ENCODE measurements around the gene NCMAP. TPM values are rescaled to one million over a fixed set of nuclear protein-coding genes. Genes with fewer than 3 reads are reported as not detected.

Gene NCMAP
- total and polyA plus RNA-seq, 2 of the 8 experiments (the other 6 are each of a cell fraction or from before 2014, with no cell fraction given), result 0.21 to 0.39 TPM

Small RNA genes within 50 kb of the gene (small RNA-seq; reads per million reads assigned to genes)
- gene RF00019 (ENCODE audit: insufficient read depth), result not detected

Other genes starting within 250 kb of the NCMAP start
- gene GRHL3, start 236.7 kb upstream of the NCMAP start, total RNA-seq (2021; fragmentation: NEBNext Ultra II Directional; extraction: Animal tissue kit (Norgen Biotek cat#: 25700)), result 1.1 and 1.8 TPM in 2 replicates
- gene GRHL3, start 236.7 kb upstream of the NCMAP start, polyA plus RNA-seq (2011; rRNA removed), result 0.80 and 2.2 TPM in 2 replicates
- gene STPG1, start 142.3 kb upstream of the NCMAP start, total RNA-seq (2021; fragmentation: NEBNext Ultra II Directional; extraction: Animal tissue kit (Norgen Biotek cat#: 25700)), result 10.3 and 11.0 TPM in 2 replicates
- 10.8 and 11.2 TPM in 2 replicates for gene STPG1, start 142.3 kb upstream of the NCMAP start, polyA plus RNA-seq (2011; rRNA removed)
- gene NIPAL3, start 140.3 kb upstream of the NCMAP start, total RNA-seq (2021; fragmentation: NEBNext Ultra II Directional; extraction: Animal tissue kit (Norgen Biotek cat#: 25700)), result 11.0 and 12.6 TPM in 2 replicates
- 8.8 and 9.1 TPM in 2 replicates for gene NIPAL3, start 140.3 kb upstream of the NCMAP start, polyA plus RNA-seq (2011; rRNA removed)
- gene RCAN3, start 53.3 kb upstream of the NCMAP start, total RNA-seq (2021; fragmentation: NEBNext Ultra II Directional; extraction: Animal tissue kit (Norgen Biotek cat#: 25700)), result 15.2 and 16.6 TPM in 2 replicates
- gene RCAN3, start 53.3 kb upstream of the NCMAP start, polyA plus RNA-seq (2011; rRNA removed), result 5.6 and 5.9 TPM in 2 replicates
- 230 and 255 TPM in 2 replicates for gene SRRM1, start 87.2 kb downstream of the NCMAP start, total RNA-seq (2021; fragmentation: NEBNext Ultra II Directional; extraction: Animal tissue kit (Norgen Biotek cat#: 25700))
- gene SRRM1, start 87.2 kb downstream of the NCMAP start, polyA plus RNA-seq (2011; rRNA removed), result 72.7 and 77.1 TPM in 2 replicates
- 281 and 293 TPM in 2 replicates for gene CLIC4, start 189.4 kb downstream of the NCMAP start, total RNA-seq (2021; fragmentation: NEBNext Ultra II Directional; extraction: Animal tissue kit (Norgen Biotek cat#: 25700))
- gene CLIC4, start 189.4 kb downstream of the NCMAP start, polyA plus RNA-seq (2011; rRNA removed), result 75.1 and 77.5 TPM in 2 replicates

All from H1 (cell line).